ENCODE data around the gene MICU1. TPM values are rescaled to one million over a fixed set of nuclear protein-coding genes. Genes with fewer than 3 reads are reported as not detected.
"Not testable (repeated sequence)": the region's sequence is repeated elsewhere in the genome, so short reads cannot be mapped to it uniquely, and the experiment has no call there.

MICU1 gene
- total and polyA plus RNA-seq, 2 of the 13 experiments (the other 11 are each of a cell fraction or from before 2014, with no cell fraction given), result 32.5 to 56.1 TPM

DNA sequence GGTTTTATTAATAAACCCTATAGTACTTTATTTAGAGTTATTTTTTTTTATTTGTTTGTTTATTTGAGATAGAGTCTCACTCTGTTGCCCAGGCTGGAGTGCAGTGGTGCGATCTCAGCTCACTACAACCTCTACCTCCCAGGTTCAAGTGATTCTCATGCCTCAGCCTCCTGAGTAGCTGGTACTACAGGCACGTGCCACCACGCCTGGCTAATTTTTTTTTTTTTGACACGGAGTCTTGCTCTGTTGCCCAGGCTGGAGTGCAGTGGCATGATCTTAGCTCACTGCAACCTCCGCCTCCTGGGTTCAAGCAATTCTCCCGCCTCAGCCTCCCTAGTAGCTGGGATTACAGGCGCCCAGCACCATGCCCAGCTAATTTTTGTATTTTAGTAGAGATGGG, 279.8 kb downstream of the MICU1 start:
- H3K27ac ChIP-seq (ENCODE audit: extremely low read length, insufficient read depth, low read length); H2AFZ ChIP-seq (ENCODE audit: low read length); H3K4me1 ChIP-seq (ENCODE audit: insufficient read depth, low read length); CTCF ChIA-PET (ENCODE audit: low intra/inter-chr PET ratio, low total read pairs); intact Hi-C loops (cut with micrococcal nuclease; ENCODE audit: unreplicated experiment); FAIRE-seq; H3K4me2 ChIP-seq (ENCODE audit: low read depth, low read length); H3K79me2 ChIP-seq (ENCODE audit: insufficient read depth, low read length); H3K9ac ChIP-seq (ENCODE audit: insufficient read depth, low read depth, low read length); H3K4me3 ChIP-seq (replicated peaks in 1 of 3; ENCODE audit: insufficient read depth in 1 of 3, low read depth in 2 of 3, low read length in 3 of 3); ATAC-seq; H3K9me3 ChIP-seq (ENCODE audit: low read length); H4K20me1 ChIP-seq (ENCODE audit: insufficient read depth, low read length); BruUV-seq (replicated peaks); H3K27me3 ChIP-seq (ENCODE audit: control insufficient read depth in 1 of 2, insufficient read depth in 2 of 2, low read length in 2 of 2); DNase-seq (ENCODE audit: low spot score): not testable (repeated sequence)
- peaks cover 21 to 47% of the 10 kb centered on the region in 2 experiments; a peak in 4 of 5 replicates for H3K36me3 ChIP-seq (replicated peaks in 1 of 2; ENCODE audit: control insufficient read depth in 1 of 2, insufficient read depth in 2 of 2, low read length in 2 of 2)
- POLR2A ChIA-PET, result interaction anchor here (1.2 kb wide), 1 partner anchor 9 kb away, joined by 3 read pairs; the partner anchor contains the start of gene DNAJB12
- 96% methylated on average over 7 of the region's 7 CpGs for WGBS (ENCODE audit: low lambda C conversion rate)
- in situ Hi-C loops (cut with HindIII; ENCODE audit: extremely low pct_ligation_motif_present, low pct_unique_long_range_greater_than_20kb), result loop anchor here (25.0 kb wide), 1 partner anchor 259 kb away; the partner anchor contains the start of gene SPOCK2

DNA sequence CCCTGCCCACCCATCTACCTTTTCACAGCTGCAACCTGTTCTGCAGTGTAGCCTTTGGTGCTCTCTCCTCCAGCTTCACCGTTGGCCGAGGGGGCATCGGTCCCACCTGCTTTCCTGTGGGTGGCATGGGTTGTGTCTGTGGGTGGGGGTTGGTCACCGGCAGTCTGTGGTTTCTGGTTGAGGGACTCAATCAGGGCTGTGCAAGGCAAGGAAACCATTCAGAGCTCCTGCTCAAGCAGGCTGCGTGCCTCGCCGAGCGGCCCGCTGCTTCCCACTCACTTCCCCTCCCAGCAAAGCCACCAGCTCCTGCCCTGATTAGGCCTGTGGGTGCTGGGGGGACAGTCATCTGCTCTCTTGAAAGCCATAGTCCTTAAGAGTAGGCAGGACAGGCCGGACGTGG, 280.9 kb downstream of the MICU1 start:
- no peaks in the 10 kb centered on the region for H3K4me1 ChIP-seq (ENCODE audit: insufficient read depth, low read length)
- no peaks in the 10 kb centered on the region for H4K20me1 ChIP-seq (ENCODE audit: insufficient read depth, low read length)
- BruUV-seq (replicated peaks), result no TSS peak
- WGBS (ENCODE audit: low lambda C conversion rate), result 95% methylated on average over 4 of the region's 11 CpGs
- FAIRE-seq (no peak), ATAC-seq (no peak), DNase-seq (ENCODE audit: low spot score) (no peak)
- ChIA-PET CTCF (ENCODE audit: low intra/inter-chr PET ratio, low total read pairs) (no interaction called here), POLR2A (interaction anchor here (0.7 to 1.3 kb wide), 3 partner anchors 10 to 72 kb away, joined by 3 read pairs; partner anchors contain the start of gene DNAJB12)
- intact Hi-C loops (cut with micrococcal nuclease; ENCODE audit: unreplicated experiment) (no loop called here), in situ Hi-C loops (cut with HindIII; ENCODE audit: extremely low pct_ligation_motif_present, low pct_unique_long_range_greater_than_20kb) (loop anchor here (25.0 kb wide), 1 partner anchor 258 kb away; the partner anchor contains the start of gene SPOCK2)
- no peaks in the 10 kb centered on the region; a peak in 1 of 5 replicates for H3K27me3 ChIP-seq (ENCODE audit: control insufficient read depth in 1 of 2, insufficient read depth in 2 of 2, low read length in 2 of 2)
- no peak overlapping the region for H3K4me3 ChIP-seq (replicated peaks in 1 of 3; ENCODE audit: insufficient read depth in 1 of 3, low read depth in 2 of 3, low read length in 3 of 3)
- H3K9me3 ChIP-seq (ENCODE audit: low read length), result no peaks in the 10 kb centered on the region
- H3K4me2 ChIP-seq (ENCODE audit: low read depth, low read length), result no peak overlapping the region
- H3K79me2 ChIP-seq (ENCODE audit: insufficient read depth, low read length), result no peaks in the 10 kb centered on the region
- H2AFZ ChIP-seq (ENCODE audit: low read length), result no peak overlapping the region
- H3K36me3 ChIP-seq (replicated peaks in 1 of 2; ENCODE audit: control insufficient read depth in 1 of 2, insufficient read depth in 2 of 2, low read length in 2 of 2), result peaks cover 18 to 47% of the 10 kb centered on the region in 2 experiments; a peak in 4 of 5 replicates
- H3K9ac ChIP-seq (ENCODE audit: insufficient read depth, low read depth, low read length), result no peak overlapping the region
- H3K27ac ChIP-seq (ENCODE audit: extremely low read length, insufficient read depth, low read length), result no peak overlapping the region
- TF ChIP-seq RNF2 (conservative IDR thresholded peaks at IDR 0.05; ENCODE audit: low read depth) (no peak), CBX2 (IDR thresholded peaks at IDR 0.05; ENCODE audit: low read depth, low read length) (no peak), CBX2 (CRISPR knock-in tag; IDR thresholded peaks at IDR 0.05; ENCODE audit: low read depth) (no peak), KLF16 (CRISPR knock-in tag; IDR thresholded peaks at IDR 0.05) (no peak), CCAR2 (optimal IDR thresholded peaks at IDR 0.05; ENCODE audit: low read depth, low read length) (no peak), SMARCE1 (IDR thresholded peaks at IDR 0.05; ENCODE audit: borderline replicate concordance) (no peak), PHF20 (CRISPR knock-in tag; IDR thresholded peaks at IDR 0.05) (no peak), ZNF879 (CRISPR knock-in tag; IDR thresholded peaks at IDR 0.05) (no peak), ZFP1 (CRISPR knock-in tag; IDR thresholded peaks at IDR 0.05) (no peak), ZNF33B (CRISPR knock-in tag; IDR thresholded peaks at IDR 0.05) (no peak), SP1 (IDR thresholded peaks at IDR 0.05) (no peak), SP1 (CRISPR knock-in tag; IDR thresholded peaks at IDR 0.05) (no peak), NR2F6 (IDR thresholded peaks at IDR 0.05) (no peak), NR2F6 (CRISPR knock-in tag; IDR thresholded peaks at IDR 0.05) (no peak), HNRNPH1 (optimal IDR thresholded peaks at IDR 0.05; ENCODE audit: low read depth, low read length) (no peak), ZNF430 (CRISPR knock-in tag; IDR thresholded peaks at IDR 0.05) (no peak)
- TF ChIP-seq, protein P1, sequence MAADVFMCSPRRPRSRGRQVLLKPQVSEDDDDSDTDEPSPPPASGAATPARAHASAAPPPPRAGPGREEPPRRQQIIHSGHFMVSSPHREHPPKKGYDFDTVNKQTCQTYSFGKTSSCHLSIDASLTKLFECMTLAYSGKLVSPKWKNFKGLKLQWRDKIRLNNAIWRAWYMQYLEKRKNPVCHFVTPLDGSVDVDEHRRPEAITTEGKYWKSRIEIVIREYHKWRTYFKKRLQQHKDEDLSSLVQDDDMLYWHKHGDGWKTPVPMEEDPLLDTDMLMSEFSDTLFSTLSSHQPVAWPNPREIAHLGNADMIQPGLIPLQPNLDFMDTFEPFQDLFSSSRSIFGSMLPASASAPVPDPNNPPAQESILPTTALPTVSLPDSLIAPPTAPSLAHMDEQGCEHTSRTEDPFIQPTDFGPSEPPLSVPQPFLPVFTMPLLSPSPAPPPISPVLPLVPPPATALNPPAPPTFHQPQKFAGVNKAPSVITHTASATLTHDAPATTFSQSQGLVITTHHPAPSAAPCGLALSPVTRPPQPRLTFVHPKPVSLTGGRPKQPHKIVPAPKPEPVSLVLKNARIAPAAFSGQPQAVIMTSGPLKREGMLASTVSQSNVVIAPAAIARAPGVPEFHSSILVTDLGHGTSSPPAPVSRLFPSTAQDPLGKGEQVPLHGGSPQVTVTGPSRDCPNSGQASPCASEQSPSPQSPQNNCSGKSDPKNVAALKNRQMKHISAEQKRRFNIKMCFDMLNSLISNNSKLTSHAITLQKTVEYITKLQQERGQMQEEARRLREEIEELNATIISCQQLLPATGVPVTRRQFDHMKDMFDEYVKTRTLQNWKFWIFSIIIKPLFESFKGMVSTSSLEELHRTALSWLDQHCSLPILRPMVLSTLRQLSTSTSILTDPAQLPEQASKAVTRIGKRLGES (CRISPR knock-in tag; IDR thresholded peaks at IDR 0.05; ENCODE audit: borderline replicate concordance), result no peak
- TF ChIP-seq, protein P2, sequence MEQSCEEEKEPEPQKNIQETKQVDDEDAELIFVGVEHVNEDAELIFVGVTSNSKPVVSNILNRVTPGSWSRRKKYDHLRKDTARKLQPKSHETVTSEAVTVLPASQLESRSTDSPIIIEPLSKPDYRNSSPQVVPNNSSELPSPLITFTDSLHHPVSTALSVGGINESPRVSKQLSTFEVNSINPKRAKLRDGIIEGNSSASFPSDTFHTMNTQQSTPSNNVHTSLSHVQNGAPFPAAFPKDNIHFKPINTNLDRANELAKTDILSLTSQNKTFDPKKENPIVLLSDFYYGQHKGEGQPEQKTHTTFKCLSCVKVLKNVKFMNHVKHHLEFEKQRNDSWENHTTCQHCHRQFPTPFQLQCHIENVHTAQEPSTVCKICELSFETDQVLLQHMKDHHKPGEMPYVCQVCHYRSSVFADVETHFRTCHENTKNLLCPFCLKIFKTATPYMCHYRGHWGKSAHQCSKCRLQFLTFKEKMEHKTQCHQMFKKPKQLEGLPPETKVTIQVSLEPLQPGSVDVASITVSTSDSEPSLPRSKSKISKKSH (CRISPR knock-in tag; IDR thresholded peaks at IDR 0.05; ENCODE audit: borderline replicate concordance), result no peak

All from HepG2 (cell line).